Measurements from ENCODE around the gene PLA2G2D.

PLA2G2D gene

GRCh38 chr1:20119347-20119746 lies at the start of gene PLA2G2D:
PLA2G2D (minus strand) TSS chr1:20119536; CDS start chr1:20119498, 38 bp downstream.
- DNase-seq (ENCODE audit: low spot score): no peak

GRCh38 chr1:20168564-20169491 lies 49.5 kb upstream of the PLA2G2D start:
- DNase-seq (ENCODE audit: low spot score): no peak

- DNase-seq (ENCODE audit: low spot score): no peak
Observed at GRCh38 chr1:20167126-20167525, 47.8 kb upstream of the PLA2G2D start.

- peak; percentile 19 for DNase-seq (ENCODE audit: low spot score)
Observed at GRCh38 chr1:20166051-20166450, 46.7 kb upstream of the PLA2G2D start.

- DNase-seq (ENCODE audit: low spot score): peak; percentile 42
Observed at GRCh38 chr1:20165522-20165951, 46.2 kb upstream of the PLA2G2D start.

GRCh38 chr1:20164694-20165202 lies 45.4 kb upstream of the PLA2G2D start:
- DNase-seq (ENCODE audit: low spot score): no peak

GRCh38 chr1:20160034-20160433 lies 40.7 kb upstream of the PLA2G2D start:
- DNase-seq (ENCODE audit: low spot score): no peak

GRCh38 chr1:20158358-20159070 lies 39.2 kb upstream of the PLA2G2D start:
- no peak for DNase-seq (ENCODE audit: low spot score)

- no peak for DNase-seq (ENCODE audit: low spot score)
Observed at GRCh38 chr1:20154301-20154831, 35.0 kb upstream of the PLA2G2D start.

GRCh38 chr1:20153000-20153418 lies 33.7 kb upstream of the PLA2G2D start:
- DNase-seq (ENCODE audit: low spot score): no peak

GRCh38 chr1:20152599-20152930 lies 33.2 kb upstream of the PLA2G2D start:
- no peak for DNase-seq (ENCODE audit: low spot score)

- DNase-seq (ENCODE audit: low spot score): peak; percentile 64
Observed at GRCh38 chr1:20151906-20152598, 32.7 kb upstream of the PLA2G2D start.

GRCh38 chr1:20150969-20151368 lies 31.6 kb upstream of the PLA2G2D start:
- no peak for DNase-seq (ENCODE audit: low spot score)

- DNase-seq (ENCODE audit: low spot score): no peak
Observed at GRCh38 chr1:20150326-20150705, 31.0 kb upstream of the PLA2G2D start.

GRCh38 chr1:20149601-20150325 lies 30.4 kb upstream of the PLA2G2D start:
- no peak for DNase-seq (ENCODE audit: low spot score)

- DNase-seq (ENCODE audit: low spot score): no peak
Observed at GRCh38 chr1:20148571-20149500, 29.5 kb upstream of the PLA2G2D start.

- DNase-seq (ENCODE audit: low spot score): no peak
Observed at GRCh38 chr1:20147846-20148570, 28.7 kb upstream of the PLA2G2D start.

GRCh38 chr1:20143734-20144565 lies 24.6 kb upstream of the PLA2G2D start:
- no peak for DNase-seq (ENCODE audit: low spot score)

- DNase-seq (ENCODE audit: low spot score): no peak
Observed at GRCh38 chr1:20143318-20143717, 24.0 kb upstream of the PLA2G2D start.
